Fibroblast of villous mesenchyme (primary cell): ENCODE results near the gene MAEA. TPM values are rescaled to one million over a fixed set of nuclear protein-coding genes. Genes with fewer than 3 reads are reported as not detected.
A peak's percentile ranks its signal among the peaks of the same experiment; 100 is the strongest.

Experiments
- DNase-seq: peaks from one replicate; pipeline ENCODE4 v3.0.0-alpha.2; 2010; ENCODE audit warnings: low read depth
- H3K4me3 ChIP-seq: 2 replicates; pipeline ENCODE4 v1.5.1; 2011; ENCODE audit warnings: low read depth, mild to moderate bottlenecking, low read length
- CTCF ChIP-seq: IDR thresholded peaks from 2 replicates; pipeline ENCODE4 v1.5.1; 2012; ENCODE audit warnings: low read depth, mild to moderate bottlenecking, low read length; ENCODE audit not compliant: insufficient read depth
- total RNA-seq: library from RNA; depleted of rRNA; stranded (reverse); fragments of >200 nt; gene quantifications from 2 replicates; pipeline ENCODE4 v1.2.3, GENCODE V29; 2012

MAEA gene
- total RNA-seq, 1 donor: 59.6 TPM

GRCh38 chr4:1305261-1305711 lies 15.6 kb downstream of the MAEA start:
- TF ChIP-seq CTCF: no peak
- H3K4me3 ChIP-seq: no peak overlapping the region
- DNase-seq: no peak

- H3K4me3 ChIP-seq: no peak overlapping the region
- no peak for TF ChIP-seq CTCF
Observed at GRCh38 chr4:1305781-1306455, 16.2 kb downstream of the MAEA start.

GRCh38 chr4:1307951-1308735 lies 18.5 kb downstream of the MAEA start:
- no peak for TF ChIP-seq CTCF
- no peak for DNase-seq
- no peak overlapping the region for H3K4me3 ChIP-seq

More at GRCh38 chr4:1305781-1306455, 16.2 kb downstream of the MAEA start:
- DNase-seq: no peak

GRCh38 chr4:1309261-1310010 lies 19.7 kb downstream of the MAEA start:
- H3K4me3 ChIP-seq: peak overlapping the region; percentile 61
- TF ChIP-seq CTCF: no peak
- DNase-seq: peak; percentile 96

- TF ChIP-seq CTCF: no peak
- peak overlapping the region; percentile 61 for H3K4me3 ChIP-seq
- no peak for DNase-seq
Observed at GRCh38 chr4:1310031-1310795, 20.5 kb downstream of the MAEA start.
